ENCODE results near the gene LRRN2. TPM values are rescaled to one million over a fixed set of nuclear protein-coding genes. Genes with fewer than 3 reads are reported as not detected.

Gene LRRN2
- total and polyA plus RNA-seq, 2 donors (not counting 3 experiments of a cell fraction or from before 2014, with no cell fraction given): not detected

- H3K27me3 ChIP-seq (ENCODE audit: control insufficient read depth in 2 of 2, insufficient read depth in 2 of 2, low read length in 2 of 2): peaks cover 4 to 8% of the 10 kb centered on the region in 2 experiments
- TF ChIP-seq FOS (IDR thresholded peaks at IDR 0.05; ENCODE audit: borderline replicate concordance, insufficient read depth, low read length): no peak
- no peak for TF ChIP-seq POLR2A (IDR thresholded peaks at IDR 0.05; ENCODE audit: low read depth, low read length)
- no peak for TF ChIP-seq CTCF (IDR thresholded peaks at IDR 0.05; ENCODE audit: extremely low read depth in 1 of 2, insufficient read depth in 1 of 2, low read depth in 1 of 2, low read length in 2 of 2)
- no peak for TF ChIP-seq GATA2 (IDR thresholded peaks at IDR 0.05; ENCODE audit: insufficient read depth, insufficient read length, low read depth, low read length)
- TF ChIP-seq JUN (IDR thresholded peaks at IDR 0.05; ENCODE audit: borderline replicate concordance, insufficient read depth, insufficient read length, low read depth): no peak
- no peak for TF ChIP-seq EZH2 (IDR thresholded peaks at IDR 0.05; ENCODE audit: borderline replicate concordance, low read depth, low read length, severe bottlenecking)
- TF ChIP-seq MYC (IDR thresholded peaks at IDR 0.05; ENCODE audit: low read depth, low read length): no peak
- no peak overlapping the region for H2AFZ ChIP-seq (ENCODE audit: low read depth, low read length)
- dilution Hi-C loops (cut with MboI; ENCODE audit: extremely low pct_ligation_motif_present, low sequenced_read_pairs): no loop called here
- H4K20me1 ChIP-seq (replicated peaks; ENCODE audit: control insufficient read depth, extremely low read depth, insufficient read depth, low read length): no peaks in the 10 kb centered on the region
- no TSS peak for BruUV-seq (replicated peaks)
- no peaks in the 10 kb centered on the region for H3K9me1 ChIP-seq (replicated peaks; ENCODE audit: control insufficient read depth, extremely low read depth, insufficient read depth, low read length)
- no peaks in the 10 kb centered on the region for H3K9me3 ChIP-seq (replicated peaks; ENCODE audit: control insufficient read depth, insufficient read depth, low read length)
- FAIRE-seq: no peak
- ChIA-PET POLR2A (no interaction called here), CTCF (no interaction called here)
- no peak overlapping the region for H3K4me2 ChIP-seq (ENCODE audit: insufficient read depth, low read length)
- H3K27ac ChIP-seq (ENCODE audit: insufficient read depth, low read depth, low read length): no peak overlapping the region
- H3K4me1 ChIP-seq (ENCODE audit: control insufficient read depth, extremely low read depth, insufficient read depth, low read length): no peaks in the 10 kb centered on the region
- no peaks in the 10 kb centered on the region for H3K79me2 ChIP-seq (ENCODE audit: control insufficient read depth, insufficient read depth, low read length)
- H3K9ac ChIP-seq (replicated peaks; ENCODE audit: extremely low read depth, insufficient read depth, low read length): no peak overlapping the region
- H3K36me3 ChIP-seq (ENCODE audit: control insufficient read depth in 2 of 2, extremely low read depth in 1 of 2, insufficient read depth in 2 of 2, low read length in 2 of 2): no peaks in the 10 kb centered on the region
- H3K4me3 ChIP-seq (replicated peaks in 1 of 3; ENCODE audit: insufficient read depth in 1 of 3, low read depth in 1 of 3, low read length in 3 of 3): no peak overlapping the region
- no peak for DNase-seq (ENCODE audit: low read depth, low spot score)
- intact Hi-C loops (cut with micrococcal nuclease): no loop called here
These were observed 73.2 kb downstream of the LRRN2 start for GRCh38 chr1:204612326-204612725.

- TF ChIP-seq POLR2AphosphoS5 (IDR thresholded peaks at IDR 0.05; ENCODE audit: insufficient read depth, low read depth, low read length) (no peak), JUN (IDR thresholded peaks at IDR 0.05; ENCODE audit: borderline replicate concordance, insufficient read depth, insufficient read length, low read depth) (no peak), GATA2 (IDR thresholded peaks at IDR 0.05; ENCODE audit: insufficient read depth, insufficient read length, low read depth, low read length) (no peak), FOS (IDR thresholded peaks at IDR 0.05; ENCODE audit: borderline replicate concordance, insufficient read depth, low read length) (no peak), CTCF (IDR thresholded peaks at IDR 0.05; ENCODE audit: extremely low read depth in 1 of 2, insufficient read depth in 1 of 2, low read depth in 1 of 2, low read length in 2 of 2) (no peak), POLR2A (IDR thresholded peaks at IDR 0.05; ENCODE audit: low read depth, low read length) (no peak), MAX (IDR thresholded peaks at IDR 0.05; ENCODE audit: insufficient read depth, insufficient read length) (no peak)
- dilution Hi-C loops (cut with MboI; ENCODE audit: extremely low pct_ligation_motif_present, low sequenced_read_pairs): no loop called here
- CTCF ChIA-PET: no interaction called here
These were observed 74.5 kb downstream of the LRRN2 start for GRCh38 chr1:204611036-204611435.

More at GRCh38 chr1:204611036-204611435, 74.5 kb downstream of the LRRN2 start:
- Histone ChIP-seq H3K4me3 (replicated peaks in 1 of 3; ENCODE audit: insufficient read depth in 1 of 3, low read depth in 1 of 3, low read length in 3 of 3) (no peak overlapping the region), H3K9me1 (replicated peaks; ENCODE audit: control insufficient read depth, extremely low read depth, insufficient read depth, low read length) (no peaks in the 10 kb centered on the region), H3K36me3 (ENCODE audit: control insufficient read depth in 2 of 2, extremely low read depth in 1 of 2, insufficient read depth in 2 of 2, low read length in 2 of 2) (no peaks in the 10 kb centered on the region), H3K27ac (ENCODE audit: insufficient read depth, low read depth, low read length) (no peak overlapping the region), H3K9ac (replicated peaks; ENCODE audit: extremely low read depth, insufficient read depth, low read length) (no peak overlapping the region), H3K27me3 (ENCODE audit: control insufficient read depth in 2 of 2, insufficient read depth in 2 of 2, low read length in 2 of 2) (peaks cover 4 to 8% of the 10 kb centered on the region in 2 experiments), H4K20me1 (replicated peaks; ENCODE audit: control insufficient read depth, extremely low read depth, insufficient read depth, low read length) (no peaks in the 10 kb centered on the region), H3K4me1 (ENCODE audit: control insufficient read depth, extremely low read depth, insufficient read depth, low read length) (no peaks in the 10 kb centered on the region), H2AFZ (ENCODE audit: low read depth, low read length) (no peak overlapping the region), H3K79me2 (ENCODE audit: control insufficient read depth, insufficient read depth, low read length) (no peaks in the 10 kb centered on the region), H3K9me3 (replicated peaks; ENCODE audit: control insufficient read depth, insufficient read depth, low read length) (no peaks in the 10 kb centered on the region), H3K4me2 (ENCODE audit: insufficient read depth, low read length) (no peak overlapping the region)
- intact Hi-C loops (cut with micrococcal nuclease): no loop called here
- DNase-seq (ENCODE audit: low read depth, low spot score) (no peak), FAIRE-seq (no peak)
- POLR2A ChIA-PET: no interaction called here
- no TSS peak for BruUV-seq (replicated peaks)
